Neural cell (in vitro differentiated cells): ENCODE data around the gene HP. TPM values are rescaled to one million over a fixed set of nuclear protein-coding genes. Genes with fewer than 3 reads are reported as not detected.

Source experiments
- H2AFZ ChIP-seq: fragments of 200-600, 300-800 bp; sonication (generic), shearing (Covaris generic); 2 replicates; pipeline ENCODE4 v1.6.0; 2014; ENCODE audit warnings: low read depth, mild to moderate bottlenecking, antibody characterized with exemption, low read length, moderate library complexity
- H3F3A ChIP-seq: fragments of 200-600 bp; shearing (Covaris generic); 2 replicates; pipeline ENCODE4 v1.6.1; 2016; ENCODE audit warnings: mild to moderate bottlenecking, moderate library complexity, mixed read lengths, antibody characterized with exemption, low read length; ENCODE audit not compliant: insufficient read depth, poor library complexity, severe bottlenecking
- H3K27ac ChIP-seq: fragments of 200-600, 300-800 bp; sonication (generic), shearing (Covaris generic); 2 replicates; pipeline ENCODE4 v1.5.1; 2014; ENCODE audit warnings: mild to moderate bottlenecking, low read length, moderate library complexity
- H3K27me3 ChIP-seq: fragments of 300-800, 200-600 bp; sonication (generic), shearing (Covaris generic); 2 replicates; pipeline ENCODE4 v1.6.0; 2014; ENCODE audit warnings: mild to moderate bottlenecking, low read depth, low read length, moderate library complexity; ENCODE audit not compliant: insufficient read depth
- H3K36me3 ChIP-seq: fragments of 300-800, 200-600 bp; sonication (generic), shearing (Covaris generic); 2 replicates; pipeline ENCODE4 v1.5.1; 2014; ENCODE audit warnings: mild to moderate bottlenecking, antibody characterized with exemption, low read length, moderate library complexity; ENCODE audit not compliant: insufficient read depth
- H3K4me2 ChIP-seq: fragments of 300-800, 200-600 bp; sonication (generic), shearing (Covaris generic); 2 replicates; pipeline ENCODE4 v1.6.0; 2014; ENCODE audit warnings: mild to moderate bottlenecking, low read length
- H3K4me3 ChIP-seq: fragments of 300-800, 200-600 bp; sonication (generic), shearing (Covaris generic); 2 replicates; pipeline ENCODE4 v1.5.1; 2014; ENCODE audit warnings: mild to moderate bottlenecking, low read length, moderate library complexity
- H3K79me2 ChIP-seq: fragments of 200-600 bp; shearing (Covaris generic); replicated peaks from 2 replicates; pipeline ENCODE4 v1.6.0; 2014; ENCODE audit warnings: mild to moderate bottlenecking, low read length, moderate library complexity; ENCODE audit not compliant: insufficient read depth
- H3K9ac ChIP-seq: fragments of 300-800, 200-600 bp; sonication (generic), shearing (Covaris generic); 2 replicates; pipeline ENCODE4 v1.6.1; 2016; ENCODE audit warnings: mild to moderate bottlenecking, low read length, mixed read lengths
- H3K9me2 ChIP-seq: fragments of 200-600 bp; shearing (Covaris generic); 2 replicates; pipeline ENCODE4 v1.6.1; 2016; ENCODE audit warnings: mild to moderate bottlenecking, low read length, mixed read lengths; ENCODE audit not compliant: insufficient read depth
- H3K9me3 ChIP-seq: fragments of 200-600, 300-800 bp; sonication (generic), shearing (Covaris generic); 2 replicates; pipeline ENCODE4 v1.6.1; 2016; ENCODE audit warnings: mild to moderate bottlenecking, mixed run types, low read length, moderate library complexity, mixed read lengths
- H4K20me1 ChIP-seq: fragments of 200-600 bp; shearing (Covaris generic); 2 replicates; pipeline ENCODE4 v1.6.1; 2016; ENCODE audit warnings: mild to moderate bottlenecking, mixed run types; ENCODE audit not compliant: insufficient read depth
- CTCF ChIP-seq: fragments of 450-650 bp; IDR thresholded peaks from 2 replicates; pipeline ENCODE4 v1.5.1; 2014; ENCODE audit warnings: antibody characterized with exemption, mild to moderate bottlenecking, moderate library complexity; ENCODE audit not compliant: poor library complexity, severe bottlenecking
- EP300 ChIP-seq: fragments of 450-650 bp; conservative IDR thresholded peaks from 2 replicates; pipeline ENCODE4 v1.6.1; 2014; ENCODE audit warnings: antibody characterized with exemption, mild to moderate bottlenecking, moderate library complexity; ENCODE audit not compliant: poor library complexity, severe bottlenecking
- EZH2 ChIP-seq: fragments of 200-600, 300-800 bp; shearing (Covaris generic), sonication (generic); IDR thresholded peaks from 2 replicates; pipeline ENCODE4 v1.6.1; 2014; ENCODE audit warnings: antibody characterized with exemption, low read length, borderline replicate concordance, mild to moderate bottlenecking; ENCODE audit not compliant: insufficient read depth, poor library complexity, severe bottlenecking
- MXI1 ChIP-seq: fragments of 450-650 bp; conservative IDR thresholded peaks from 2 replicates; pipeline ENCODE4 v1.6.1; 2014; ENCODE audit warnings: antibody characterized with exemption, mild to moderate bottlenecking; ENCODE audit not compliant: poor library complexity, severe bottlenecking
- POLR2AphosphoS5 ChIP-seq: IDR thresholded peaks from 2 replicates; pipeline ENCODE4 v1.6.1; 2012
- RAD21 ChIP-seq: fragments of 450-650 bp; conservative IDR thresholded peaks from 2 replicates; pipeline ENCODE4 v1.6.1; 2014; ENCODE audit warnings: antibody characterized with exemption, mild to moderate bottlenecking, moderate library complexity
- REST ChIP-seq: IDR thresholded peaks from 2 replicates; pipeline ENCODE4 v1.6.1; 2012; ENCODE audit warnings: borderline replicate concordance
- SMC3 ChIP-seq: fragments of 450-650 bp; conservative IDR thresholded peaks from 2 replicates; pipeline ENCODE4 v1.6.1; 2014; ENCODE audit warnings: antibody characterized with exemption, mild to moderate bottlenecking, moderate library complexity; ENCODE audit not compliant: poor library complexity
- TAF1 ChIP-seq: IDR thresholded peaks from 2 replicates; pipeline ENCODE4 v1.6.1; 2012; ENCODE audit warnings: low read depth
- polyA plus RNA-seq: library from polyadenylated mRNA; depleted of rRNA; stranded (reverse); fragments of >200 nt; gene quantifications from 2 replicates; pipeline ENCODE4 v1.2.3, GENCODE V29; 2014

Gene HP
- polyA plus RNA-seq, 1 donor from 2014 or later = not detected

GRCh38 chr16:72014675-72015074 lies 39.6 kb upstream of the HP start:
- H3F3A ChIP-seq = no peaks in the 10 kb centered on the region
- no peaks in the 10 kb centered on the region for H3K27me3 ChIP-seq
- no peaks in the 10 kb centered on the region for H4K20me1 ChIP-seq
- H3K27ac ChIP-seq = no peak overlapping the region
- TF ChIP-seq REST (no peak), EZH2 (no peak), POLR2AphosphoS5 (no peak), SMC3 (no peak), CTCF (no peak), EP300 (no peak), MXI1 (no peak), RAD21 (no peak), TAF1 (no peak)
- no peaks in the 10 kb centered on the region for H3K36me3 ChIP-seq
- H3K79me2 ChIP-seq = no peaks in the 10 kb centered on the region
- no peak overlapping the region for H3K4me3 ChIP-seq
- no peak overlapping the region for H2AFZ ChIP-seq
- no peaks in the 10 kb centered on the region for H3K9me3 ChIP-seq
- no peak overlapping the region for H3K9ac ChIP-seq
- H3K9me2 ChIP-seq = no peaks in the 10 kb centered on the region
- H3K4me2 ChIP-seq = no peak overlapping the region

GRCh38 chr16:72015124-72015523 lies 39.2 kb upstream of the HP start:
- no peaks in the 10 kb centered on the region for H3K36me3 ChIP-seq
- H3K4me2 ChIP-seq = no peak overlapping the region
- H3K9me3 ChIP-seq = no peaks in the 10 kb centered on the region
- H3K27me3 ChIP-seq = no peaks in the 10 kb centered on the region
- no peak overlapping the region for H3K4me3 ChIP-seq
- no peaks in the 10 kb centered on the region for H3F3A ChIP-seq
- no peak overlapping the region for H3K9ac ChIP-seq
- TF ChIP-seq RAD21 (no peak), EZH2 (no peak), CTCF (no peak), SMC3 (no peak), TAF1 (no peak), MXI1 (no peak), EP300 (no peak)
- H2AFZ ChIP-seq = no peak overlapping the region
- H4K20me1 ChIP-seq = no peaks in the 10 kb centered on the region
- no peaks in the 10 kb centered on the region for H3K79me2 ChIP-seq
- H3K27ac ChIP-seq = no peak overlapping the region
- no peaks in the 10 kb centered on the region for H3K9me2 ChIP-seq
